ENCODE measurements around the gene HCRT.

Gene HCRT

GRCh38 chr17:42203354-42203753 is 18.1 kb upstream of the HCRT start:
- DNase-seq (ENCODE audit: low read depth), result no peak
- no peak for TF ChIP-seq CTCF (conservative IDR thresholded peaks at IDR 0.05; ENCODE audit: control insufficient read depth, insufficient read depth, low read depth, low read length)
- H3K4me3 ChIP-seq (ENCODE audit: control insufficient read depth, low read depth, low read length), result no peak overlapping the region

- H3K4me3 ChIP-seq (ENCODE audit: control insufficient read depth, low read depth, low read length), result no peak overlapping the region
- no peak for TF ChIP-seq CTCF (conservative IDR thresholded peaks at IDR 0.05; ENCODE audit: control insufficient read depth, insufficient read depth, low read depth, low read length)
- no peak for DNase-seq (ENCODE audit: low read depth)
These were observed 17.4 kb upstream of the HCRT start for GRCh38 chr17:42202696-42203095.

- TF ChIP-seq CTCF (conservative IDR thresholded peaks at IDR 0.05; ENCODE audit: control insufficient read depth, insufficient read depth, low read depth, low read length), result no peak
- H3K4me3 ChIP-seq (ENCODE audit: control insufficient read depth, low read depth, low read length), result no peak overlapping the region
- DNase-seq (ENCODE audit: low read depth), result no peak
These were observed 16.9 kb upstream of the HCRT start for GRCh38 chr17:42202159-42202558.

GRCh38 chr17:42201458-42201772 is 16.2 kb upstream of the HCRT start:
- H3K4me3 ChIP-seq (ENCODE audit: control insufficient read depth, low read depth, low read length), result no peak overlapping the region
- TF ChIP-seq CTCF (conservative IDR thresholded peaks at IDR 0.05; ENCODE audit: control insufficient read depth, insufficient read depth, low read depth, low read length), result no peak
- DNase-seq (ENCODE audit: low read depth), result no peak

GRCh38 chr17:42200706-42201457 is 15.6 kb upstream of the HCRT start:
- DNase-seq (ENCODE audit: low read depth), result peak; percentile 39
- TF ChIP-seq CTCF (conservative IDR thresholded peaks at IDR 0.05; ENCODE audit: control insufficient read depth, insufficient read depth, low read depth, low read length), result no peak
- H3K4me3 ChIP-seq (ENCODE audit: control insufficient read depth, low read depth, low read length), result no peak overlapping the region

GRCh38 chr17:42199416-42200011 is 14.3 kb upstream of the HCRT start:
- DNase-seq (ENCODE audit: low read depth), result no peak
- no peak for TF ChIP-seq CTCF (conservative IDR thresholded peaks at IDR 0.05; ENCODE audit: control insufficient read depth, insufficient read depth, low read depth, low read length)
- no peak overlapping the region for H3K4me3 ChIP-seq (ENCODE audit: control insufficient read depth, low read depth, low read length)
